HCT116 (cell line): ENCODE results near the gene SEC16A. TPM values are rescaled to one million over a fixed set of nuclear protein-coding genes. Genes with fewer than 3 reads are reported as not detected.

Experiments used
- ATAC-seq: fragments of 200-7000 bp; cut with Tn5 transposase; 2 replicates; pipeline ENCODE4 v1.9.1; 2020; ENCODE audit warnings: mild to moderate bottlenecking, moderate library complexity
- BruUV-seq: library from RNA; stranded (reverse); fragments of 400-500 nt; replicated peaks from 2 replicates; lab custom pipeline; 2021; lab: Mats Ljungman, UMichigan
- CTCF ChIA-PET: fragments of 300-600 bp; sonication (Branson Sonifier 250); formaldehyde crosslinking; loops from one replicate; lab custom pipeline; 2021; ENCODE audit warnings: antibody characterized with exemption; lab: Charles Lee
- POLR2A ChIA-PET: fragments of 300-600, 350-600 bp; sonication (Branson Sonifier 250); formaldehyde crosslinking; loops from one replicate; lab custom pipeline; 2021; ENCODE audit warnings: antibody characterized with exemption; lab: Charles Lee
- RAD21 ChIA-PET, 2 experiments: fragments of 300-600 bp; sonication (Branson Sonifier 250); formaldehyde crosslinking; loops; one replicate each; lab custom pipeline; 2023; ENCODE audit warnings: low total read pairs in 2 of 2; ENCODE audit not compliant: uncharacterized antibody in 2 of 2, unreplicated experiment in 2 of 2, low non-redundant PET in 1 of 2; lab: Charles Lee
- DNase-seq: peaks from one replicate; pipeline ENCODE4 v3.0.0-alpha.2; 2010; ENCODE audit warnings: low read depth, low spot score
- H2AFZ ChIP-seq: fragments of 200-600 bp; shearing (Covaris generic), sonication (generic); 2 replicates; pipeline ENCODE4 v1.6.1; 2017; ENCODE audit warnings: low read depth, mixed run types, mixed read lengths, antibody characterized with exemption, low read length; ENCODE audit not compliant: poor library complexity, severe bottlenecking
- H3K27ac ChIP-seq: 2 replicates; pipeline ENCODE4 v1.5.1; 2012; ENCODE audit warnings: low read depth, low read length
- H3K27me3 ChIP-seq: fragments of 200-600 bp; sonication (generic); 2 replicates; pipeline ENCODE4 v1.6.1; 2016; ENCODE audit warnings: mixed run types, low read length, mixed read lengths; ENCODE audit not compliant: insufficient read depth
- H3K36me3 ChIP-seq, 2 experiments: fragments of 200-500 bp in 1 of 2; fragments of 200-600 bp in 1 of 2; sonication (Bioruptor generic) in 1 of 2; sonication (generic) in 1 of 2; 2 replicates each; pipeline versions ENCODE4 v1.5.1 to v1.6.1; 2014 to 2016; ENCODE audit warnings: low read length in 2 of 2, inconsistent platforms in 1 of 2, mixed read lengths in 1 of 2, mixed run types in 1 of 2; ENCODE audit not compliant: insufficient read depth in 2 of 2, control insufficient read depth in 1 of 2
- H3K4me1 ChIP-seq, 2 experiments: fragments of 200-600 bp in 1 of 2; sonication (generic) in 1 of 2; 2 replicates each; pipeline versions ENCODE4 v1.5.1 to v1.6.1; 2012 to 2017; ENCODE audit warnings: low read length in 2 of 2, inconsistent platforms in 1 of 2, mild to moderate bottlenecking in 1 of 2, mixed read lengths in 1 of 2, mixed run types in 1 of 2, moderate library complexity in 1 of 2; ENCODE audit not compliant: insufficient read depth in 2 of 2, control insufficient read depth in 1 of 2
- H3K4me2 ChIP-seq: fragments of 200-600 bp; sonication (generic); 2 replicates; pipeline ENCODE4 v1.6.1; 2017; ENCODE audit warnings: mixed run types, low read length, mixed read lengths
- H3K4me3 ChIP-seq, 2 experiments: fragments of 200-600 bp in 1 of 2; sonication (generic) in 1 of 2; replicated peaks in 1 of 2; 2 replicates each; pipeline ENCODE4 v1.5.1; 2011 to 2016; ENCODE audit warnings: low read length in 2 of 2, control low read depth in 1 of 2, low read depth in 1 of 2, mild to moderate bottlenecking in 1 of 2, mixed read lengths in 1 of 2, mixed run types in 1 of 2
- H3K79me2 ChIP-seq: fragments of 200-600 bp; sonication (generic); 2 replicates; pipeline ENCODE4 v1.6.1; 2017; ENCODE audit warnings: mild to moderate bottlenecking, mixed run types, low read length, moderate library complexity, mixed read lengths; ENCODE audit not compliant: insufficient read depth
- H3K9ac ChIP-seq: fragments of 200-600 bp; sonication (generic); 2 replicates; pipeline ENCODE4 v1.6.1; 2016; ENCODE audit warnings: low read length, mixed read lengths
- H3K9me2 ChIP-seq: fragments of 200-600 bp; sonication (generic), shearing (Covaris generic); 2 replicates; pipeline ENCODE4 v1.6.1; 2017; ENCODE audit warnings: mixed run types, mild to moderate bottlenecking, moderate library complexity; ENCODE audit not compliant: insufficient read depth
- H3K9me3 ChIP-seq, 2 experiments: fragments of 200-500 bp in 1 of 2; fragments of 200-600 bp in 1 of 2; sonication (Bioruptor generic) in 1 of 2; sonication (generic) in 1 of 2; 2 replicates each; pipeline ENCODE4 v1.6.1; 2014 to 2017; ENCODE audit warnings: low read length in 2 of 2, mixed read lengths in 2 of 2, inconsistent platforms in 1 of 2, low read depth in 1 of 2, mild to moderate bottlenecking in 1 of 2, mixed run types in 1 of 2, moderate library complexity in 1 of 2; ENCODE audit not compliant: control insufficient read depth in 1 of 2, insufficient read depth in 1 of 2
- H4K20me1 ChIP-seq: fragments of 200-600 bp; sonication (generic), shearing (Covaris generic); 2 replicates; pipeline ENCODE4 v1.6.1; 2017; ENCODE audit warnings: mixed run types, mild to moderate bottlenecking, moderate library complexity; ENCODE audit not compliant: insufficient read depth
- ATF3 ChIP-seq: IDR thresholded peaks from 2 replicates; pipeline ENCODE4 v1.6.1; 2012
- CEBPB ChIP-seq: IDR thresholded peaks from 2 replicates; pipeline ENCODE4 v1.6.1; 2012; ENCODE audit warnings: low read depth
- CTCF ChIP-seq, 3 experiments: fragments of 200-600 bp in 1 of 3; sonication (generic) in 1 of 3; IDR thresholded peaks in 2 of 3; conservative IDR thresholded peaks in 1 of 3; 2 replicates each; pipeline ENCODE4 v1.5.1; 2012 to 2017; ENCODE audit warnings: low read depth in 2 of 3, low read length in 2 of 3, antibody characterized with exemption in 1 of 3, borderline replicate concordance in 1 of 3, control low read depth in 1 of 3, mild to moderate bottlenecking in 1 of 3, mixed read lengths in 1 of 3, mixed run types in 1 of 3, moderate library complexity in 1 of 3; ENCODE audit not compliant: insufficient read depth in 1 of 3
- EGR1 ChIP-seq: IDR thresholded peaks from 2 replicates; pipeline ENCODE4 v1.6.1; 2012; ENCODE audit warnings: low read depth
- ELF1 ChIP-seq: IDR thresholded peaks from 2 replicates; pipeline ENCODE4 v1.6.1; 2012; ENCODE audit warnings: low read depth, borderline replicate concordance
- EZH2phosphoT487 ChIP-seq: fragments of 200-600 bp; IDR thresholded peaks from 2 replicates; pipeline ENCODE4 v1.6.1; 2018; ENCODE audit warnings: antibody characterized with exemption, borderline replicate concordance
- JUND ChIP-seq: IDR thresholded peaks from 2 replicates; pipeline ENCODE4 v1.6.1; 2012
- MAX ChIP-seq: IDR thresholded peaks from 2 replicates; pipeline ENCODE4 v1.6.1; 2012
- POLR2A ChIP-seq: IDR thresholded peaks from 2 replicates; pipeline ENCODE4 v1.7.0; 2011; ENCODE audit warnings: borderline replicate concordance; ENCODE audit not compliant: insufficient read depth, insufficient read length; ENCODE audit errors: extremely low read depth
- POLR2AphosphoS5 ChIP-seq: IDR thresholded peaks from 2 replicates; pipeline ENCODE4 v1.6.1; 2011; ENCODE audit warnings: mild to moderate bottlenecking, low read depth, low read length, moderate library complexity
- RAD21 ChIP-seq: IDR thresholded peaks from 2 replicates; pipeline ENCODE4 v1.6.1; 2012; ENCODE audit warnings: low read depth, mild to moderate bottlenecking
- REST ChIP-seq: IDR thresholded peaks from 2 replicates; pipeline ENCODE4 v1.6.1; 2012; ENCODE audit warnings: low read depth
- SRF ChIP-seq: IDR thresholded peaks from 2 replicates; pipeline ENCODE4 v1.6.1; 2012; ENCODE audit warnings: low read depth
- ZFX ChIP-seq: fragments of 450-650 bp; IDR thresholded peaks from 2 replicates; pipeline ENCODE4 v1.6.1; 2017
- ZNF274 ChIP-seq: fragments of 200-500 bp; sonication (Bioruptor generic); IDR thresholded peaks from 2 replicates; pipeline ENCODE4 v1.6.1; 2014; ENCODE audit warnings: mild to moderate bottlenecking, low read depth, low read length, inconsistent platforms
- intact Hi-C: fragments of 100-400 bp; cut with micrococcal nuclease; formaldehyde crosslinking; loops from 2 replicates; pipeline ENCODE4 v1.10.0; 2022
- total RNA-seq: library from RNA; stranded (reverse); gene quantifications from one replicate; pipeline ENCODE4 v1.2.1, GENCODE V29; 2021; ENCODE audit not compliant: unreplicated experiment

Gene SEC16A
- total RNA-seq, 1 experiment from 2014 or later: 49.8 TPM

GRCh38 chr9:136507992-136508375 lies 25.1 kb upstream of the SEC16A start:
- no peak for TF ChIP-seq RAD21
- no peak for TF ChIP-seq EZH2phosphoT487
- no peak for TF ChIP-seq JUND
- no peak for TF ChIP-seq ELF1
- TF ChIP-seq ZNF274: no peak
- no peak for TF ChIP-seq MAX
- no peak for TF ChIP-seq ATF3
- no peak for TF ChIP-seq CEBPB
- no peak for TF ChIP-seq SRF
- TF ChIP-seq ZFX: no peak
- no peak for TF ChIP-seq POLR2AphosphoS5
- no peak for TF ChIP-seq POLR2A
- TF ChIP-seq REST: no peak
- TF ChIP-seq CTCF (IDR thresholded peaks at IDR 0.05 in 2 of 3, conservative IDR thresholded peaks at IDR 0.05 in 1 of 3; ENCODE audit: borderline replicate concordance in 1 of 3, insufficient read depth in 1 of 3, low read depth in 2 of 3, low read length in 2 of 3): no peak
- no peak for TF ChIP-seq EGR1
- no peaks in the 10 kb centered on the region for H3K79me2 ChIP-seq
- no peak overlapping the region for H3K9ac ChIP-seq
- H3K4me3 ChIP-seq: no peak overlapping the region
- H3K36me3 ChIP-seq: peaks cover 17 to 24% of the 10 kb centered on the region in 2 experiments
- CTCF ChIA-PET: no interaction called here
- H3K9me3 ChIP-seq: no peaks in the 10 kb centered on the region
- intact Hi-C loops: no loop called here
- no peak overlapping the region for H3K27ac ChIP-seq
- RAD21 ChIA-PET: no interaction called here
- H3K27me3 ChIP-seq: no peaks in the 10 kb centered on the region
- DNase-seq (no peak), ATAC-seq (no peak)
- no peak overlapping the region for H3K4me2 ChIP-seq
- POLR2A ChIA-PET: no interaction called here
- H2AFZ ChIP-seq: no peak overlapping the region
- H3K9me2 ChIP-seq: no peaks in the 10 kb centered on the region
- no TSS peak for BruUV-seq
- H4K20me1 ChIP-seq: no peaks in the 10 kb centered on the region
- no peaks in the 10 kb centered on the region for H3K4me1 ChIP-seq
